GM12878 (cell line): Measurements from ENCODE around the gene WDR93. TPM values are rescaled to one million over a fixed set of nuclear protein-coding genes. Genes with fewer than 3 reads are reported as not detected.

Source experiments
- ATAC-seq: fragments of 200-7000 bp; cut with Tn5 transposase; 3 replicates; pipeline ENCODE4 v1.9.1; 2020; ENCODE audit warnings: mild to moderate bottlenecking, moderate library complexity
- BruUV-seq: library from RNA; stranded (reverse); fragments of 400-500 nt; replicated peaks from 2 replicates; lab custom pipeline; 2021; lab: Mats Ljungman, UMichigan
- CTCF ChIA-PET: fragments of 300-600 bp; sonication (Branson Sonifier 250); formaldehyde crosslinking; extraction: SDS; loops from one replicate; lab custom pipeline; 2021; ENCODE audit warnings: inconsistent platforms; lab: Yijun Ruan, JAX
- POLR2A ChIA-PET: fragments of 350-600 bp; formaldehyde crosslinking; extraction: SDS; loops from one replicate; lab custom pipeline; 2021; ENCODE audit warnings: inconsistent platforms; lab: Charles Lee
- RAD21 ChIA-PET: fragments of 300-600 bp; sonication (Branson Sonifier 250); formaldehyde crosslinking; loops from one replicate; lab custom pipeline; 2023; ENCODE audit warnings: antibody characterized with exemption; ENCODE audit not compliant: unreplicated experiment; lab: Charles Lee
- SMC1A ChIA-PET: fragments of 300-600 bp; sonication (Branson Sonifier 250); formaldehyde crosslinking; loops from one replicate; lab custom pipeline; 2023; ENCODE audit not compliant: unreplicated experiment, uncharacterized antibody; lab: Charles Lee
- DNase-seq: peaks from one replicate; pipeline ENCODE4 v3.0.0-alpha.2; 2011; ENCODE audit warnings: low read depth, low spot score
- FAIRE-seq: peaks from 3 replicates; lab custom pipeline; 2011; peaks lifted over from hg19 to GRCh38; lab: Jason Lieb, UNC
- H2AFZ ChIP-seq: 2 replicates; pipeline ENCODE4 v1.6.0; 2011; ENCODE audit warnings: low read depth, low read length, control low read depth; ENCODE audit not compliant: control insufficient read depth
- H3K27ac ChIP-seq: 2 replicates; pipeline ENCODE4 v1.5.1; 2011; ENCODE audit warnings: control low read depth; ENCODE audit not compliant: control insufficient read depth, insufficient read depth
- H3K27me3 ChIP-seq, 2 experiments: replicated peaks in 1 of 2; 2 replicates each; pipeline versions ENCODE4 v1.6.0 to v1.6.1; 2011; ENCODE audit warnings: low read length in 1 of 2; ENCODE audit not compliant: control insufficient read depth in 2 of 2, insufficient read depth in 2 of 2
- H3K36me3 ChIP-seq, 2 experiments: 2 replicates each; pipeline ENCODE4 v1.5.1; 2011; ENCODE audit warnings: low read length in 1 of 2; ENCODE audit not compliant: control insufficient read depth in 2 of 2, insufficient read depth in 2 of 2
- H3K4me1 ChIP-seq: 2 replicates; pipeline ENCODE4 v1.6.1; 2011; ENCODE audit warnings: mild to moderate bottlenecking, low read length, moderate library complexity, mixed read lengths; ENCODE audit not compliant: control insufficient read depth, insufficient read depth
- H3K4me2 ChIP-seq: 2 replicates; pipeline ENCODE4 v1.6.0; 2011; ENCODE audit warnings: control low read depth; ENCODE audit not compliant: control insufficient read depth, insufficient read depth
- H3K4me3 ChIP-seq: fragments of 200-600 bp; sonication (generic); 2 replicates; pipeline ENCODE4 v1.5.1; 2016
- H3K79me2 ChIP-seq: 2 replicates; pipeline ENCODE4 v1.6.0; 2011; ENCODE audit warnings: low read length; ENCODE audit not compliant: control insufficient read depth, insufficient read depth
- H3K9ac ChIP-seq: 2 replicates; pipeline ENCODE4 v1.8.0; 2011; ENCODE audit warnings: low read length, control low read depth, mixed read lengths; ENCODE audit not compliant: control insufficient read depth, insufficient read depth
- H3K9me3 ChIP-seq: replicated peaks from 3 replicates; pipeline ENCODE4 v1.5.1; 2011; ENCODE audit warnings: mild to moderate bottlenecking, low read length; ENCODE audit not compliant: control insufficient read depth, insufficient read depth
- H4K20me1 ChIP-seq: 2 replicates; pipeline ENCODE4 v1.6.0; 2011; ENCODE audit not compliant: control insufficient read depth, insufficient read depth
- ATF2 ChIP-seq: IDR thresholded peaks from 2 replicates; pipeline ENCODE4 v1.6.1; 2012; ENCODE audit warnings: low read length, inconsistent platforms
- ATF3 ChIP-seq: IDR thresholded peaks from 2 replicates; pipeline ENCODE4 v1.6.1; 2011; ENCODE audit warnings: low read depth, mild to moderate bottlenecking, low read length, moderate library complexity, borderline replicate concordance; ENCODE audit errors: extremely low read depth
- CREM ChIP-seq: IDR thresholded peaks from 2 replicates; pipeline ENCODE4 v1.6.1; 2014; ENCODE audit warnings: antibody characterized with exemption, low read depth
- ELK1 ChIP-seq: IDR thresholded peaks from 2 replicates; pipeline ENCODE4 v1.6.1; 2012; ENCODE audit warnings: low read depth, low read length, improper control_type of control experiment
- EP300 ChIP-seq, 2 experiments: fragments of 150-350 bp in 1 of 2; IDR thresholded peaks; 2 replicates each; pipeline ENCODE4 v1.6.1; 2011 to 2012; ENCODE audit warnings: low read depth in 2 of 2, low read length in 2 of 2, borderline replicate concordance in 1 of 2, improper control_type of control experiment in 1 of 2, inconsistent platforms in 1 of 2; ENCODE audit not compliant: control insufficient read depth in 1 of 2
- ETV6 ChIP-seq, 2 experiments: fragments of 450-650 bp in 1 of 2; IDR thresholded peaks in 1 of 2; conservative IDR thresholded peaks in 1 of 2; 2 replicates each; pipeline ENCODE4 v1.6.1; 2014; ENCODE audit warnings: antibody characterized with exemption in 1 of 2, borderline replicate concordance in 1 of 2, low read depth in 1 of 2, mild to moderate bottlenecking in 1 of 2, moderate library complexity in 1 of 2
- KAT2A ChIP-seq: conservative IDR thresholded peaks from 2 replicates; pipeline ENCODE4 v1.6.1; 2011; ENCODE audit warnings: low read depth, low read length; ENCODE audit not compliant: control insufficient read depth
- KLF5 ChIP-seq: fragments of 450-650 bp; IDR thresholded peaks from 2 replicates; pipeline ENCODE4 v1.6.1; 2014; ENCODE audit warnings: mild to moderate bottlenecking; ENCODE audit not compliant: partially characterized antibody
- MAX ChIP-seq: IDR thresholded peaks from 2 replicates; pipeline ENCODE4 v1.6.1; 2012; ENCODE audit warnings: low read depth, low read length, improper control_type of control experiment
- MYB ChIP-seq: fragments of 150-350 bp; IDR thresholded peaks from 2 replicates; pipeline ENCODE4 v1.6.1; 2014; ENCODE audit warnings: mild to moderate bottlenecking, low read depth, low read length, borderline replicate concordance
- NR2C2 ChIP-seq: IDR thresholded peaks from 2 replicates; pipeline ENCODE4 v1.6.1; 2011; ENCODE audit warnings: borderline replicate concordance, low read depth; ENCODE audit not compliant: control insufficient read depth, insufficient read length
- SMAD5 ChIP-seq: IDR thresholded peaks from 2 replicates; pipeline ENCODE4 v1.6.1; 2016; ENCODE audit warnings: antibody characterized with exemption, low read depth
- SMARCA5 ChIP-seq: fragments of 450-650 bp; IDR thresholded peaks from 2 replicates; pipeline ENCODE4 v1.6.1; 2017; ENCODE audit warnings: mild to moderate bottlenecking
- SPI1 ChIP-seq: IDR thresholded peaks from 2 replicates; pipeline ENCODE4 v1.6.1; 2011; ENCODE audit warnings: low read depth, mild to moderate bottlenecking, low read length, moderate library complexity, borderline replicate concordance; ENCODE audit not compliant: insufficient read depth
- STAT3 ChIP-seq: IDR thresholded peaks from 2 replicates; pipeline ENCODE4 v1.6.1; 2011; ENCODE audit warnings: low read depth, low read length, improper control_type of control experiment
- SUPT20H ChIP-seq: IDR thresholded peaks from 2 replicates; pipeline ENCODE4 v1.6.1; 2011; ENCODE audit warnings: low read depth, mild to moderate bottlenecking, low read length, moderate library complexity, borderline replicate concordance; ENCODE audit not compliant: control insufficient read depth
- TCF12 ChIP-seq: IDR thresholded peaks from 2 replicates; pipeline ENCODE4 v1.6.1; 2011; ENCODE audit warnings: low read depth, mild to moderate bottlenecking, low read length
- ZNF622 ChIP-seq: fragments of 450-650 bp; IDR thresholded peaks from 2 replicates; pipeline ENCODE4 v1.6.1; 2017; ENCODE audit warnings: mild to moderate bottlenecking, inconsistent platforms
- WGBS: methylation state at CpG from one replicate; pipeline ENCODE4 v1.1.6; 2016; ENCODE audit warnings: low lambda C conversion rate; ENCODE audit not compliant: insufficient replicate concordance, insufficient coverage; ENCODE audit errors: missing lambda C conversion rate; 5-methylcytosine and 5-hydroxymethylcytosine counted together
- in situ Hi-C: fragments of 300-500 bp; cut with MboI; formaldehyde crosslinking; loops from 9 replicates; pipeline ENCODE4 v1.14.3; 2018; ENCODE audit warnings: mixed read lengths
- intact Hi-C: fragments of 100-400 bp; cut with micrococcal nuclease; formaldehyde crosslinking; loops from one replicate; pipeline ENCODE4 v1.14.2; 2022; ENCODE audit not compliant: unreplicated experiment
- polyA plus RNA-seq, 11 experiments: library from polyadenylated mRNA; depleted of rRNA in 4 of 11; unstranded in 6 of 11; stranded (reverse) in 5 of 11; fragments of >200 nt; fragmentation: Nextera tagmentation in 4 of 11; fragmentation: Illumina TruSeq in 1 of 11; extraction: Ambion mirVana in 4 of 11; extraction: Trizol in 1 of 11; gene quantifications; 1 replicate in 1 of 11; 2 replicates in 10 of 11; pipeline versions ENCODE4 v1.2.1 to v1.2.3, GENCODE V29; 2011 to 2016; ENCODE audit warnings: inconsistent platforms in 2 of 11, missing spikeins in 2 of 11, low read depth in 1 of 11
- total RNA-seq, 4 experiments: library from RNA; depleted of rRNA in 3 of 4; stranded (reverse); fragments of >200 nt in 3 of 4; fragmentation: Illumina TruSeq in 1 of 4; extraction: Trizol in 1 of 4; gene quantifications; 2 replicates each; pipeline versions ENCODE4 v1.2.1 to v1.2.3, GENCODE V29; 2013 to 2021

WDR93 gene
- total and polyA plus RNA-seq, 10 of the 15 experiments (the other 5 are each of a cell fraction or from before 2014, with no cell fraction given) = not detected

GRCh38 chr15:89749054-89749453 is 58.4 kb downstream of the WDR93 start:
- ChIA-PET RAD21 (interaction anchor here (1.4 kb wide), 1 partner anchor 9 kb away, joined by 3 read pairs; no protein-coding TSS in a partner anchor), CTCF (interaction anchor here (1.0 to 2.6 kb wide), 4 partner anchors 9 to 126 kb away, joined by 3 to 9 read pairs (median 5); no protein-coding TSS in a partner anchor), SMC1A (interaction anchor here (0.9 kb wide), 1 partner anchor 322 kb away, joined by 4 read pairs; no protein-coding TSS in a partner anchor), POLR2A (interaction anchor here (1.0 kb wide), 1 partner anchor 9 kb away, joined by 3 read pairs; no protein-coding TSS in a partner anchor)
- no peak overlapping the region for H2AFZ ChIP-seq
- H3K9me3 ChIP-seq = no peaks in the 10 kb centered on the region
- in situ Hi-C loops = no loop called here
- H3K27me3 ChIP-seq = peaks cover 0 to 4% of the 10 kb centered on the region in 2 experiments; a peak in 2 of 4 replicates
- TF ChIP-seq SUPT20H (no peak), MAX (no peak), SMARCA5 (no peak), ETV6 (conservative IDR thresholded peaks at IDR 0.05 in 1 of 2, IDR thresholded peaks at IDR 0.05 in 1 of 2; ENCODE audit: borderline replicate concordance in 1 of 2, low read depth in 1 of 2) (no peak), KAT2A (no peak), MYB (no peak), TCF12 (no peak), NR2C2 (no peak), SMAD5 (no peak), EP300 (IDR thresholded peaks at IDR 0.05; ENCODE audit: borderline replicate concordance in 1 of 2, control insufficient read depth in 1 of 2, low read depth in 2 of 2, low read length in 2 of 2) (no peak), ZNF622 (no peak), STAT3 (no peak), SPI1 (no peak), ATF3 (no peak), ELK1 (no peak), ATF2 (no peak), CREM (no peak), KLF5 (no peak)
- intact Hi-C loops = no loop called here
- H3K4me3 ChIP-seq = no peak overlapping the region
- H4K20me1 ChIP-seq = no peaks in the 10 kb centered on the region
- H3K4me2 ChIP-seq = no peak overlapping the region
- H3K9ac ChIP-seq = no peak overlapping the region
- H3K79me2 ChIP-seq = no peaks in the 10 kb centered on the region
- DNase-seq (no peak), ATAC-seq (no peak), FAIRE-seq (no peak)
- H3K4me1 ChIP-seq = peaks cover 9% of the 10 kb centered on the region
- BruUV-seq = no TSS peak
- no peaks in the 10 kb centered on the region for H3K36me3 ChIP-seq
- no peak overlapping the region for H3K27ac ChIP-seq
- WGBS = 51% methylated on average over 7 of the region's 7 CpGs
